Suprapubic skin (tissue), 4 donors: ENCODE data around the gene SPATA6L. TPM values are rescaled to one million over a fixed set of nuclear protein-coding genes. Genes with fewer than 3 reads are reported as not detected.

ENCODE experiments used
- DNase-seq, 2 donors: peaks; one replicate each; pipeline ENCODE4 v3.0.0-alpha.2; 2019; ENCODE audit warnings: low spot score in 2 of 2
- H3K27ac ChIP-seq: fragments of 200-600 bp; sonication (generic); one replicate; pipeline ENCODE4 v1.5.1; 2019
- H3K27me3 ChIP-seq: fragments of 200-600 bp; sonication (generic); one replicate; pipeline ENCODE4 v1.5.1; 2019
- H3K36me3 ChIP-seq: fragments of 200-600 bp; sonication (generic); one replicate; pipeline ENCODE4 v1.5.1; 2019
- H3K4me1 ChIP-seq: fragments of 200-600 bp; sonication (generic); one replicate; pipeline ENCODE4 v1.5.1; 2019
- H3K4me3 ChIP-seq: fragments of 200-600 bp; sonication (generic); one replicate; pipeline ENCODE4 v1.5.1; 2019; ENCODE audit warnings: mild to moderate bottlenecking
- H3K9me3 ChIP-seq: fragments of 200-600 bp; sonication (generic); one replicate; pipeline ENCODE4 v1.5.1; 2019
- EP300 ChIP-seq: sonication (generic); formaldehyde crosslinking; IDR thresholded peaks from one replicate; pipeline ENCODE4 v1.6.1; 2017; ENCODE audit warnings: antibody characterized with exemption
- POLR2A ChIP-seq, 2 donors: fragments of 450-650 bp; IDR thresholded peaks; one replicate each; pipeline ENCODE4 v1.6.1; 2017; ENCODE audit warnings: antibody characterized with exemption in 2 of 2, mild to moderate bottlenecking in 2 of 2, moderate library complexity in 2 of 2
- POLR2AphosphoS5 ChIP-seq, 3 donors: sonication (generic); formaldehyde crosslinking; IDR thresholded peaks; one replicate each; pipeline ENCODE4 v1.6.1; 2017; ENCODE audit warnings: antibody characterized with exemption in 3 of 3
- WGBS: methylation state at CpG from one replicate; pipeline ENCODE4 v1.1.5; 2018; 5-methylcytosine and 5-hydroxymethylcytosine counted together
- total RNA-seq, 4 donors: library from RNA; depleted of rRNA; stranded (reverse); fragments of >200 nt; gene quantifications; one replicate each; pipeline ENCODE4 v1.1.0, GENCODE V29; 2016
- TF ChIP-seq, protein P1 (sequence below), 2 donors: fragments of 200-600 bp in 1 of 2; fragments of 450-650 bp in 1 of 2; sonication (generic) in 1 of 2; IDR thresholded peaks; one replicate each; pipeline ENCODE4 v1.5.1; 2016 to 2019; ENCODE audit warnings: antibody characterized with exemption in 2 of 2, mild to moderate bottlenecking in 1 of 2, moderate library complexity in 1 of 2

The SPATA6L gene
- total RNA-seq, 4 donors from 2014 or later: 1.2 to 23.8 (median 3.4) TPM

GRCh38 chr9:4665357-4665756 lies 923 bp downstream of the SPATA6L start:
- Histone ChIP-seq H3K4me3 (peak overlapping the region; percentile 53), H3K36me3 (no peaks in the 10 kb centered on the region), H3K27ac (peak overlapping the region; percentile 21), H3K9me3 (no peaks in the 10 kb centered on the region), H3K4me1 (peaks cover 48% of the 10 kb centered on the region), H3K27me3 (no peaks in the 10 kb centered on the region)
- DNase-seq: no peak
- WGBS: 71% methylated on average over 2 of the region's 2 CpGs
- TF ChIP-seq, protein P1, sequence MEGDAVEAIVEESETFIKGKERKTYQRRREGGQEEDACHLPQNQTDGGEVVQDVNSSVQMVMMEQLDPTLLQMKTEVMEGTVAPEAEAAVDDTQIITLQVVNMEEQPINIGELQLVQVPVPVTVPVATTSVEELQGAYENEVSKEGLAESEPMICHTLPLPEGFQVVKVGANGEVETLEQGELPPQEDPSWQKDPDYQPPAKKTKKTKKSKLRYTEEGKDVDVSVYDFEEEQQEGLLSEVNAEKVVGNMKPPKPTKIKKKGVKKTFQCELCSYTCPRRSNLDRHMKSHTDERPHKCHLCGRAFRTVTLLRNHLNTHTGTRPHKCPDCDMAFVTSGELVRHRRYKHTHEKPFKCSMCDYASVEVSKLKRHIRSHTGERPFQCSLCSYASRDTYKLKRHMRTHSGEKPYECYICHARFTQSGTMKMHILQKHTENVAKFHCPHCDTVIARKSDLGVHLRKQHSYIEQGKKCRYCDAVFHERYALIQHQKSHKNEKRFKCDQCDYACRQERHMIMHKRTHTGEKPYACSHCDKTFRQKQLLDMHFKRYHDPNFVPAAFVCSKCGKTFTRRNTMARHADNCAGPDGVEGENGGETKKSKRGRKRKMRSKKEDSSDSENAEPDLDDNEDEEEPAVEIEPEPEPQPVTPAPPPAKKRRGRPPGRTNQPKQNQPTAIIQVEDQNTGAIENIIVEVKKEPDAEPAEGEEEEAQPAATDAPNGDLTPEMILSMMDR (IDR thresholded peaks at IDR 0.05): no peak
- TF ChIP-seq POLR2AphosphoS5 (IDR thresholded peaks at IDR 0.05): peak in 1 of 3 donors; percentile 32

- Histone ChIP-seq H3K27ac (no peak overlapping the region), H3K4me3 (peak overlapping the region; percentile 98), H3K4me1 (peaks cover 48% of the 10 kb centered on the region), H3K27me3 (no peaks in the 10 kb centered on the region), H3K9me3 (no peaks in the 10 kb centered on the region), H3K36me3 (no peaks in the 10 kb centered on the region)
- no peak for TF ChIP-seq EP300
- no peak for TF ChIP-seq POLR2AphosphoS5 (IDR thresholded peaks at IDR 0.05)
- TF ChIP-seq POLR2A (IDR thresholded peaks at IDR 0.05): no peak
- TF ChIP-seq, protein P1 (IDR thresholded peaks at IDR 0.05): no peak
- DNase-seq: no peak
- WGBS: 85% methylated on average over 3 of the region's 3 CpGs
Observed at GRCh38 chr9:4663956-4664355, 2.3 kb downstream of the SPATA6L start.

DNA sequence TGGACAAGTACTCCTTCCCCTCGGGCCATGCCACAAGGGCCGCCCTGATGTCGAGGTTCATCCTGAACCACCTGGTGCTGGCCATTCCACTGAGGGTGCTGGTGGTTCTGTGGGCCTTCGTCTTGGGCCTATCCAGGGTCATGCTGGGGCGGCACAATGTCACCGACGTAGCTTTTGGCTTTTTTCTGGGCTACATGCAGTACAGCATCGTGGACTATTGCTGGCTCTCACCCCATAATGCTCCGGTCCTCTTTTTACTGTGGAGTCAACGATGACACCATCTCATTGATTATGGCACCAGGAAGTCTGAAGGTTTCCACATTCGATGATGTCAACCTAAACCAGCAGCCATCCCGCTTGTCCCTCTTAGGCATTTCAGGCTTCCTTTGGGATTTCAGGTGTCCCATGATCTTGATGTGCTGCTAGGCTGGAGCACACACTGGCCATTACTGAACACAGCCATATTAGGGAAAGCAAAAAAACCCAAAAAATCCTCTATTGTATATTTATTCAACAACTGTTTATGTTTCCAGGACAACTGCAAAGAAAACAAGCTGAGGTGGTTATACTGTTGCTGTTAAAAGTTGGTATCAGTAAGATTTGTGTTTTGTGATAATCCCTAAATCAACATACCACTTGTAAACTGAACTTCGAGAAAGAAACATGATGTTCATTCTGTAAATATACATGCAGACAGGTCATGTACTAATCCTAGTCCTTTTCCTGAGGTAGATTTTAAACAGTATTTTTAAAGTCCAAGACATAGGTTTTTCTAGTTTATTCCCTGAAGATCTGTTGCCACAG lies 3.1 kb downstream of the SPATA6L start:
- Histone ChIP-seq H3K4me1 (peaks cover 48% of the 10 kb centered on the region), H3K4me3 (peak overlapping the region; percentile 98), H3K27ac (peak overlapping the region; percentile 88), H3K9me3 (no peaks in the 10 kb centered on the region), H3K36me3 (no peaks in the 10 kb centered on the region), H3K27me3 (no peaks in the 10 kb centered on the region)
- no peak for DNase-seq
- TF ChIP-seq EP300 (no peak), POLR2AphosphoS5 (IDR thresholded peaks at IDR 0.05) (no peak)
- TF ChIP-seq, protein P1 (IDR thresholded peaks at IDR 0.05): no peak
- WGBS: 71% methylated on average over 6 of the region's 13 CpGs

DNA sequence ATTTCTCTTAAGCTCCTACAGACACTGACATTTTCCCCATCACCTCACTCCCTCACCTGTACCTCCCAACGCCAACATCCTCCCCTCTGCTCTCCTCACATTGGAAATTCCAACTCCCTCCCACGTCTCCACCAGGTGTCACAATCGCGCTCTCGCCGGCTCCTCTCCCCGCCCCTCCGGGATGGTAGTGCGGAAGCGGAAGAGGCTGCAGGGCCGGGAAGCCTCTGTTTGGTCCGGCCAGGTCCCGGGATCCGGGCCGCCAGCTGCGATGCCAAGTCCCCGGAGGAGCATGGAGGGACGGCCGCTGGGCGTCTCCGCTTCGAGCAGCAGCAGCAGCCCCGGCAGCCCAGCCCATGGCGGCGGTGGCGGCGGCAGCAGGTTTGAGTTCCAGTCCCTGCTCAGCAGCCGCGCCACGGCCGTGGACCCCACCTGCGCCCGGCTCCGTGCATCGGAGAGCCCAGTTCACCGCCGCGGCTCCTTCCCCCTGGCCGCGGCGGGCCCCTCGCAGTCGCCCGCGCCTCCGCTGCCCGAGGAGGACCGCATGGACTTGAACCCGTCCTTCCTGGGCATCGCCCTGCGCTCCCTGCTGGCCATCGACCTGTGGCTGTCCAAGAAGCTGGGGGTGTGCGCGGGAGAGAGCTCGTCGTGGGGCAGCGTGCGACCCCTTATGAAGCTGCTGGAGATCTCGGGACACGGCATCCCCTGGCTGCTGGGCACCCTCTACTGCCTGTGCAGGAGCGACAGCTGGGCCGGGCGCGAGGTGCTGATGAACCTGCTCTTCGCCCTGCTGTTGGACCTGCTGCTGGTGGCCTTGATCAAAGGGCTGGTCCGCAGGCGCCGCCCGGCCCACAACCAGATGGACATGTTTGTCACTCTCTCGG lies 3.9 kb downstream of the SPATA6L start, which contains the start of gene PLPP6:
Gene PLPP6 (plus strand): TSS at position 187 of the 881 bp plus-strand sequence. CDS start 82 bp downstream, at position 269.
- DNase-seq: peak; percentile 92 to 94
- peaks cover 48% of the 10 kb centered on the region for H3K4me1 ChIP-seq

More for the DNA sequence above, 3.9 kb downstream of the SPATA6L start, which contains the start of gene PLPP6:
- Histone ChIP-seq H3K4me3 (peak within 1 kb of the TSS; percentile 98), H3K9me3 (no peaks in the 10 kb centered on the region), H3K27me3 (no peaks in the 10 kb centered on the region), H3K36me3 (no peaks in the 10 kb centered on the region), H3K27ac (peak within 1 kb of the TSS; percentile 88)
- TF ChIP-seq, protein P1 (IDR thresholded peaks at IDR 0.05): peak; percentile 19 to 56
- TF ChIP-seq POLR2A (IDR thresholded peaks at IDR 0.05): peak in 1 of 2 donors; percentile 70
- TF ChIP-seq POLR2AphosphoS5 (IDR thresholded peaks at IDR 0.05): peak in 2 of 3 donors; percentile 82 to 88
- no peak for TF ChIP-seq EP300
- WGBS: 4% methylated on average over 22 of the region's 70 CpGs
